Transverse colon (tissue), 4 donors: ENCODE results near the gene UBE2U.

Experiments used
- EP300 ChIP-seq: sonication (generic); formaldehyde crosslinking; IDR thresholded peaks from one replicate; pipeline ENCODE4 v1.6.1; 2017; ENCODE audit warnings: antibody characterized with exemption, low read depth
- POLR2A ChIP-seq: fragments of 450-650 bp; IDR thresholded peaks from one replicate; pipeline ENCODE4 v1.6.1; 2016; ENCODE audit warnings: antibody characterized with exemption, mild to moderate bottlenecking, moderate library complexity
- POLR2AphosphoS5 ChIP-seq, 3 donors: sonication (generic); formaldehyde crosslinking; IDR thresholded peaks; one replicate each; pipeline ENCODE4 v1.6.1; 2016; ENCODE audit warnings: antibody characterized with exemption in 3 of 3
- TF ChIP-seq, protein P1 (sequence below), 5 experiments: fragments of 200-600 bp in 3 of 5; fragments of 450-650 bp in 2 of 5; sonication (generic) in 3 of 5; IDR thresholded peaks; 1 replicate in 2 of 5; 2 replicates in 3 of 5; pipeline ENCODE4 v1.5.1; 2016 to 2017; ENCODE audit warnings: antibody characterized with exemption in 5 of 5, inconsistent platforms in 3 of 5, mild to moderate bottlenecking in 2 of 5, moderate library complexity in 1 of 5

GRCh38 chr1:64162804-64163203 lies 40.6 kb upstream of the UBE2U start:
- TF ChIP-seq, protein P1, sequence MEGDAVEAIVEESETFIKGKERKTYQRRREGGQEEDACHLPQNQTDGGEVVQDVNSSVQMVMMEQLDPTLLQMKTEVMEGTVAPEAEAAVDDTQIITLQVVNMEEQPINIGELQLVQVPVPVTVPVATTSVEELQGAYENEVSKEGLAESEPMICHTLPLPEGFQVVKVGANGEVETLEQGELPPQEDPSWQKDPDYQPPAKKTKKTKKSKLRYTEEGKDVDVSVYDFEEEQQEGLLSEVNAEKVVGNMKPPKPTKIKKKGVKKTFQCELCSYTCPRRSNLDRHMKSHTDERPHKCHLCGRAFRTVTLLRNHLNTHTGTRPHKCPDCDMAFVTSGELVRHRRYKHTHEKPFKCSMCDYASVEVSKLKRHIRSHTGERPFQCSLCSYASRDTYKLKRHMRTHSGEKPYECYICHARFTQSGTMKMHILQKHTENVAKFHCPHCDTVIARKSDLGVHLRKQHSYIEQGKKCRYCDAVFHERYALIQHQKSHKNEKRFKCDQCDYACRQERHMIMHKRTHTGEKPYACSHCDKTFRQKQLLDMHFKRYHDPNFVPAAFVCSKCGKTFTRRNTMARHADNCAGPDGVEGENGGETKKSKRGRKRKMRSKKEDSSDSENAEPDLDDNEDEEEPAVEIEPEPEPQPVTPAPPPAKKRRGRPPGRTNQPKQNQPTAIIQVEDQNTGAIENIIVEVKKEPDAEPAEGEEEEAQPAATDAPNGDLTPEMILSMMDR (IDR thresholded peaks at IDR 0.05): no peak
- TF ChIP-seq POLR2A (no peak), POLR2AphosphoS5 (IDR thresholded peaks at IDR 0.05) (no peak), EP300 (no peak)
